SJCRH30 (cell line): ENCODE data around the gene EFCAB9. TPM values are rescaled to one million over a fixed set of nuclear protein-coding genes. Genes with fewer than 3 reads are reported as not detected.
A peak's percentile ranks its signal among the peaks of the same experiment; 100 is the strongest.

Experiments used
- DNase-seq, 2 experiments: peaks; one replicate each; pipeline ENCODE4 v3.0.0-alpha.2; 2015 to 2020
- H3K27ac ChIP-seq: fragments of 250-450 bp; sonication (Bioruptor Pico); 2 replicates; pipeline ENCODE4 v1.5.1; 2020; ENCODE audit warnings: mild to moderate bottlenecking, moderate library complexity
- H3K27me3 ChIP-seq: fragments of 250-450 bp; sonication (Bioruptor Pico); 2 replicates; pipeline ENCODE4 v1.5.1; 2020; ENCODE audit warnings: mild to moderate bottlenecking, moderate library complexity
- H3K36me3 ChIP-seq: fragments of 250-450 bp; sonication (Bioruptor Pico); 2 replicates; pipeline ENCODE4 v1.5.1; 2020; ENCODE audit warnings: mild to moderate bottlenecking, moderate library complexity
- H3K4me1 ChIP-seq: fragments of 250-450 bp; sonication (Bioruptor Pico); 2 replicates; pipeline ENCODE4 v1.5.1; 2020; ENCODE audit warnings: mild to moderate bottlenecking, moderate library complexity
- H3K4me3 ChIP-seq: fragments of 250-450 bp; sonication (Bioruptor Pico); 2 replicates; pipeline ENCODE4 v1.5.1; 2020; ENCODE audit warnings: mild to moderate bottlenecking, moderate library complexity
- H3K9me3 ChIP-seq: fragments of 250-450 bp; sonication (Bioruptor Pico); replicated peaks from 2 replicates; pipeline ENCODE4 v1.5.1; 2020; ENCODE audit warnings: mild to moderate bottlenecking, moderate library complexity
- total RNA-seq: library from RNA; depleted of rRNA; stranded (reverse); fragments of >200 nt; shearing (Covaris generic); gene quantifications from 2 replicates; pipeline ENCODE4 v1.2.3, GENCODE V29; 2014; rRNA removed

Gene EFCAB9
- total RNA-seq, 1 experiment from 2014 or later: not detected

GRCh38 chr5:172234031-172234430 lies 40.1 kb downstream of the EFCAB9 start:
- peaks cover 13% of the 10 kb centered on the region for H3K4me1 ChIP-seq
- H3K27me3 ChIP-seq: no peaks in the 10 kb centered on the region
- peaks cover 36% of the 10 kb centered on the region for H3K36me3 ChIP-seq
- no peak overlapping the region for H3K27ac ChIP-seq
- no peak for DNase-seq
- H3K9me3 ChIP-seq: no peaks in the 10 kb centered on the region
- no peak overlapping the region for H3K4me3 ChIP-seq

- Histone ChIP-seq H3K36me3 (peaks cover 27% of the 10 kb centered on the region), H3K27me3 (no peaks in the 10 kb centered on the region), H3K4me3 (no peak overlapping the region), H3K27ac (no peak overlapping the region; the same call in 1 of the 2 replicates), H3K9me3 (no peaks in the 10 kb centered on the region), H3K4me1 (peaks cover 13% of the 10 kb centered on the region)
- DNase-seq: peak in 1 of 2 experiments; percentile 9
Observed at GRCh38 chr5:172235132-172235780, 41.3 kb downstream of the EFCAB9 start.

GRCh38 chr5:172235827-172236736 lies 42.1 kb downstream of the EFCAB9 start:
- peaks cover 13% of the 10 kb centered on the region for H3K4me1 ChIP-seq
- peak in 1 of 2 experiments; percentile 31 for DNase-seq
- peaks cover 23% of the 10 kb centered on the region for H3K36me3 ChIP-seq
- H3K27me3 ChIP-seq: no peaks in the 10 kb centered on the region
- no peak overlapping the region for H3K4me3 ChIP-seq
- no peaks in the 10 kb centered on the region for H3K9me3 ChIP-seq
- no peak overlapping the region; the same call in 1 of the 2 replicates for H3K27ac ChIP-seq

- H3K36me3 ChIP-seq: peaks cover 15% of the 10 kb centered on the region
- H3K27ac ChIP-seq: no peak overlapping the region
- no peaks in the 10 kb centered on the region for H3K9me3 ChIP-seq
- no peaks in the 10 kb centered on the region for H3K27me3 ChIP-seq
- no peak overlapping the region for H3K4me3 ChIP-seq
- DNase-seq: no peak
- peaks cover 13% of the 10 kb centered on the region for H3K4me1 ChIP-seq
Observed at GRCh38 chr5:172238334-172238733, 44.4 kb downstream of the EFCAB9 start.

GRCh38 chr5:172243302-172243701 lies 49.3 kb downstream of the EFCAB9 start:
- H3K9me3 ChIP-seq: no peaks in the 10 kb centered on the region
- H3K4me3 ChIP-seq: no peak overlapping the region
- H3K36me3 ChIP-seq: peaks cover 11% of the 10 kb centered on the region
- no peaks in the 10 kb centered on the region for H3K27me3 ChIP-seq
- no peak overlapping the region for H3K27ac ChIP-seq
- DNase-seq: no peak
- H3K4me1 ChIP-seq: no peaks in the 10 kb centered on the region

- Histone ChIP-seq H3K9me3 (no peaks in the 10 kb centered on the region; the same call in 1 of the 2 replicates), H3K27me3 (no peaks in the 10 kb centered on the region), H3K4me1 (no peaks in the 10 kb centered on the region), H3K4me3 (no peak overlapping the region), H3K27ac (no peak overlapping the region), H3K36me3 (peaks cover 18% of the 10 kb centered on the region)
- DNase-seq: no peak
Observed at GRCh38 chr5:172245046-172245445, 51.1 kb downstream of the EFCAB9 start.

- Histone ChIP-seq H3K27ac (no peak overlapping the region), H3K9me3 (peaks cover 4% of the 10 kb centered on the region), H3K27me3 (no peaks in the 10 kb centered on the region), H3K4me3 (no peak overlapping the region), H3K36me3 (peaks cover 22% of the 10 kb centered on the region), H3K4me1 (no peaks in the 10 kb centered on the region)
- DNase-seq: no peak
Observed at GRCh38 chr5:172245703-172246125, 51.7 kb downstream of the EFCAB9 start.

GRCh38 chr5:172248637-172249036 lies 54.7 kb downstream of the EFCAB9 start:
- no peak overlapping the region for H3K4me3 ChIP-seq
- no peaks in the 10 kb centered on the region for H3K27me3 ChIP-seq
- H3K36me3 ChIP-seq: peaks cover 26% of the 10 kb centered on the region
- DNase-seq: no peak
- H3K4me1 ChIP-seq: no peaks in the 10 kb centered on the region
- H3K27ac ChIP-seq: no peak overlapping the region
- H3K9me3 ChIP-seq: peaks cover 11% of the 10 kb centered on the region

- Histone ChIP-seq H3K4me1 (no peaks in the 10 kb centered on the region), H3K9me3 (peaks cover 11% of the 10 kb centered on the region), H3K36me3 (peaks cover 47% of the 10 kb centered on the region), H3K4me3 (no peak overlapping the region), H3K27me3 (no peaks in the 10 kb centered on the region), H3K27ac (no peak overlapping the region)
- peak in 1 of 2 experiments; percentile 13 for DNase-seq
Observed at GRCh38 chr5:172251419-172251818, 57.4 kb downstream of the EFCAB9 start.

GRCh38 chr5:172252501-172252900 lies 58.5 kb downstream of the EFCAB9 start:
- H3K27me3 ChIP-seq: no peaks in the 10 kb centered on the region
- H3K9me3 ChIP-seq: peaks cover 11% of the 10 kb centered on the region
- no peaks in the 10 kb centered on the region for H3K4me1 ChIP-seq
- no peak overlapping the region for H3K4me3 ChIP-seq
- H3K27ac ChIP-seq: no peak overlapping the region
- no peak for DNase-seq
- peaks cover 53% of the 10 kb centered on the region for H3K36me3 ChIP-seq

Other genes starting within 250 kb of the EFCAB9 start
- gene FBXW11, start 187.5 kb upstream of the EFCAB9 start, total RNA-seq: 87.4 and 95.1 TPM in 2 replicates
- 14.5 and 15.7 TPM in 2 replicates for gene STK10, start 5.9 kb upstream of the EFCAB9 start, total RNA-seq
- gene UBTD2, start 89.6 kb downstream of the EFCAB9 start, total RNA-seq: 58.2 and 62.7 TPM in 2 replicates